GM21528 (cell line): ENCODE results near the gene PDAP1.
"Not testable (repeated sequence)": the region's sequence is repeated elsewhere in the genome, so short reads cannot be mapped to it uniquely, and the experiment has no call there.

Experiments
- ATAC-seq: cut with Tn5 transposase; IDR thresholded peaks from one replicate; pipeline ENCODE4 v1.9.1; 2021; ENCODE audit warnings: mild to moderate bottlenecking, moderate library complexity; ENCODE audit not compliant: unreplicated experiment, low FRiP score

Gene PDAP1

DNA sequence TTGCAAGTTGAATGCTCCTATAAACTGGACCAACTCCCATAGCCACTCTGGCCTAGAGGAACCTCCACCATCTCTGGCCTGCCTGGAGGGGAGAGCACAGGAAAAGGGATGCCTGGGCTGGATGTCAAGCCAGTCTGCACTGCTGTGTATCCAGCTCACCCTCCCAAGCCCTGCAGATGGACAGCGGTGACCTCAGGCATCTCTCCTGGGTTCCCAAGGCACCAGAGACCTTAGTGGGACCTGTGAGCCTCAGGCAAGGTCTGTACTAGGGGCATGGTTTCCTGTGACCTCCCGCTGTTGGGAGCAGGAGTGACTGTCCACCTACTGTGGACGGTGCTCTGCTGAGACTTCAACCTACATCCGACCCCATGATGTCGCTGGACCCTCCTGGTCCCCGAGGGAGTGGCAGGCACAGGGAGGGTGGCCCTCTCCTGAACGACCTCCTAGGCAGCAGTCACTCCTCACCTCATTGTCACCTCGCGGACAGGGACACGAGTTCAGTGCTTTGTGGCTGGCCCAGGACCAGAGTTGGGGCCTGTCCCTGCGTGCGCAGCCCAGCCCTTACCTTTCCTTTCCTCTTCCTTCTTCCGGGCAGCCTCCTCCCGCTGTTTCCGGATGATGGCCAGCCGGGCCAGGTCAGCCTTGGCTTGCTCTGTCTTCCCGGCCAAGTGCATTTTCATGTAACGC is 11.0 kb downstream of the PDAP1 start:
- ATAC-seq: no peak

DNA sequence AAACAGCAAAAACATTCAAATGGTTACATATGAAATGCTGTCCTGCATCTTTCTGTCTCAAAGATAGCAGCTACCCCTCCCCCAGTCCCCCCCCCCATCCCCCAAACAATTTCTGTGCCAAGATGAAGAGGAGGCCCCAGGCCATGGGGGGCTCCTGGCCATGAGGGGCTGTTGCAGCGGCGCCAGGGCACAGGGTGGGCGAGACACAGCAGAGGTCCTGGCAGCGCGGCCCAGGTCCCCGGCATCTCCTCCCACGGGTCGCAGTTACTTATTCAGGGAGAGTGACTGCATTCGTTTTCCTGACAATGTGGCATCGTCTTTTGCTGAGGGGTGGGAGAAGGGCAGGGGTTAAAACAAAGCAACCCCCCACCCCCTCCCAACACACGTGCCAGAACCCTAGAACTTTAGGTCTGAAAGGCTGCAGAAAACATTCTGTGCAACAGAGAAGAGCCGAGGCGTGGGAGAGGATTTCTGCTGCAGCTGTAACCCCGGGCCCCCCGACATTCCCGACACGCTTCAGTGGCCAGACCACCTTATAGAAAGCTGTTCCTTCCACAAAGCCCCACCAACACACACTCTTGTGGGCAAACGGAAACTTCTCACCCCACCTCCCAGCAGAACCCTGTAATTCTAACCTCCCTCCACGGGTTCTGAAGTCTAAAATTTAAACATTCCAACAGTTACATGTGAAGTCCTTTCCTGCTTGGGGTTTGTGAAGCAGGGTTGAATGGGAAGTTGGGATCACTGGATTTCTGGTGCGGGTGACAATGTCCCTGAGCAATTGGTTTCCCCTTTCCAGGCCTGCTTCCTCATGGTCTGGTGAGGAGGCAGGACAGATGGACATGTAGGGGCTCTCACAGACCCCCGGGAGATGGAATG is 11.7 kb downstream of the PDAP1 start:
- ATAC-seq: no peak

DNA sequence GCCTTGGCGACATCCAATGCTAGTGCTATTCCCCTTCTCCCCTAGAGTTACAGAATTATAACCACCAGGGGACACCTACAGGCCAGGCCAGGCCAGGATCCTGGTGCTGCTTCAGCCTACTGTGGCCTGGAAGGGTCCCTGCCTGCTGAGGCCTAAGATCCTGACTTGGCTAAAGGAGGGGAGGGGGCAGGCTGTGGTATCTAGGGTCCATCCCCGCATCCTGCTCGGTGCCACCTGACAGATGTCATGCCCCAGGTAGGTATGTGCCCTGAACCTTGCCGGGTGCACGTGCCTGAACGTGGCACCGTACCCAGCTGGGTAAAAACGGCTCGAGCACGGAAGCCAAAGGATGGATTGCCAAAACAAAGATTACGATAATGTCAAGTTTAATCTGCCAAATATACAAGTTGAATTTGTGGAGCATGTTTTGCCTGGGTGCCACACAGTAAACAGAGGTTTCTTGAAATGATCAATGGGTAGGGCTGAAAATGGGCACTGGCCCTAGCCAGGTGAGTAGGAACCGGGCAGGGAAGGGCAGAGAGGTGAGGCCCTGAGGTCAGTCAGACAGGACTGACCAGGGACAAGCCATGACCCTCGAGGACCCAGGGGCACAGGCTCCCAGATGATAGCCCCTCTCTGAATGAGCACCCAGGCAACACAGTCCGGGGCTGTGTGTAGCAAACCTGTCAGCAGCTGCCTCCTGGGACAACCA is 12.6 kb downstream of the PDAP1 start:
- ATAC-seq: no peak

DNA sequence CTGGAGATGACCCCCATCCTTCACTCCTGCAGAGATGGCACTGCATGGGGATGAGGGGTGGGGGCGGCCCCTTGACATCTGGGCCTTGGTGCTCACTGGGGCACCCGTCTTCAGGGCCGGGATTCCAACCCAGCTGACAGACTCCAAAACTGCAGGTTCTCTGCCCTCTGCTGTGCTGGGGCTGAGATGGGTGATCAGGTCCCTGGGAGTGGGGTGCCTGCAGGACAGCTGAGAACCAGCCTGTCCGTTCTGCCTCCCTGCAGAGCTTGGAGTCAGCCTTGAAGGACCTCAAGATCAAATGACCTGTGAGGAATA is 14.3 kb downstream of the PDAP1 start:
- no peak for ATAC-seq

DNA sequence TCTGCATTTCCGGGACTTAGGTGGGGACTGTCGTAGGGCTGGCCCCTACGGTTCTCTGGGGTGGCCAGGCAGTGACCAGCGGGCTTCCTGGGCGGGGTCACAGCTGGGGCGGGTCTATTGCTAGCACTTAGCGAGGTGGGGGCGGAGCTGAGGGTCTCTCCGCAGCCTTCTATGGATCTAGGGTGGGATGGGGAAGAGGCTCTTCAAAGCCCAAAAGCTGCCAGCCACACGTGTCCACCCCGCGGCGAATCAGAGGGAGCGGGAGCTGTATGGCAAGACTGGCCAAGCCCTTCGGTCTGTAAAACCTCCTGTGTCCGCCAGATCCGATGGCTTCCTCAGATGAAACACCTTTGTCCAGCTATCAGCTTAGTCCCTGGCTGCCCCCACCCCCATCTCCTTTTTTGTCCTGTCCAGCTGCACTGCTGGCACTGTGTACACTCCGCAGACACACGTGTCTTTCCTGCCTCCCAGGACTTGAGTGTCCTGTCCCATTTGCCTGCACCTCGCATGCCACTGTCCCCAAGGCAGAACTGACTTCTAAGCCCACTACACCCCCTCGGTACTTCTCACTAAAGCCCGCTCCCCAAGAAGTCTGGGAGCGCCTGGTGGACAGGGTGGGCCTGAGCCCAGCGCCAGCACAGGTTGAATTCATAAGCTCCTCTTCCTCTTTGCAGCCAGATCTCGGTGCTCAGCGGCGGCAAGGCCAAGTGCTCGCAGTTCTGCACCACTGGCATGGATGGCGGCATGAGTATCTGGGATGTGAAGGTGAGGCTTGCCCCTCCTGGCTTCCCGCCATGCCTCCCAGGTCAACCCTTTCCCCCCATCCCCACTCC is 14.8 kb downstream of the PDAP1 start:
- ATAC-seq: no peak

DNA sequence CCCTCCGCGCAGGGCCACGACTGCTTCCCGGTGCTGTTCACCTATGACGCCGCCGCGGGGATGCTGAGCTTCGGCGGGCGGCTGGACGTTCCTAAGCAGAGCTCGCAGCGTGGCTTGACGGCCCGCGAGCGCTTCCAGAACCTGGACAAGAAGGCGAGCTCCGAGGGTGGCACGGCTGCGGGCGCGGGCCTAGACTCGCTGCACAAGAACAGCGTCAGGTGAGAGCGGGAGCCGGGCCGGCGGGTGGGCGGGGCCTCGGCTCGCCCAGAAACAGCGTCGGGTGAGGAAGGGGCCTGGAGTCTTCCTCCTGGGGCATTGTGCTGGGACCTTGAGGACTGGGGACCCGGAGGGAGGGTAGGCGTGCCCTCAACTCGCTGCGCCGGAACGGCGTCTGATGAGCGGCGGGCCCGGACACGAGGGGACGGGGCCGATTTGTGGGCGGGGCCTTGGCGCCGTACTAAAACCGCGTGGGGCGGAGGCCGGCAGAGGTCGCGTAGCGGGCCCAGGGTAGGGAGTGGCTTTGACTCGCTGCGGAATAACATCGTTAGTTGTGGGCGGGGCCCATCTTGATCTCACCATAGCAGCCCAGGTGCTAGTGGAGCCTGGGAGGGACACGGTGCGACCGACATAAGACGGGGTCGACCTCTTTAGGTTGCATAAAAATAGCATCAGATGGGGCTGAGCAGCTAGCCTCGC is 15.6 kb downstream of the PDAP1 start:
- no peak for ATAC-seq

DNA sequence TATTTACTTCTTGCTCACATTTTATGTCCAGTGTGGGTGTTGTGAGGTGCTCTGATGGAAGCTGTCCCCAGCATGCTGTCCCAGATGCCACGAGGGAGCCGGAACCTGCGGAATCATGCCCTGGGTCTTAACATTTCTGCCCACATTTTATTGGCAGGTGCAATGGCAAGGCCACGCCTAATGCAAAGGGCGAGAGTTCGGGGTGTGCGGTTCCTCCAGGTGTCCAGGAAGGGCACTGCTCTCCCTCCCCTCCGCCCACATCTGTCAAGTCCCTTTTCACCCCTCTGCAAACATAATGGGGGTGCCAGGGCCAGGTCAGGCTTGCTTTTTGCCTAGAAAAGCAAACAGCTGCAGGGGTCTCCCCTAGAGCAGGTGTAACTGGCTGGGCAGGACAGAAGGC is 16.4 kb downstream of the PDAP1 start:
- ATAC-seq: no peak

DNA sequence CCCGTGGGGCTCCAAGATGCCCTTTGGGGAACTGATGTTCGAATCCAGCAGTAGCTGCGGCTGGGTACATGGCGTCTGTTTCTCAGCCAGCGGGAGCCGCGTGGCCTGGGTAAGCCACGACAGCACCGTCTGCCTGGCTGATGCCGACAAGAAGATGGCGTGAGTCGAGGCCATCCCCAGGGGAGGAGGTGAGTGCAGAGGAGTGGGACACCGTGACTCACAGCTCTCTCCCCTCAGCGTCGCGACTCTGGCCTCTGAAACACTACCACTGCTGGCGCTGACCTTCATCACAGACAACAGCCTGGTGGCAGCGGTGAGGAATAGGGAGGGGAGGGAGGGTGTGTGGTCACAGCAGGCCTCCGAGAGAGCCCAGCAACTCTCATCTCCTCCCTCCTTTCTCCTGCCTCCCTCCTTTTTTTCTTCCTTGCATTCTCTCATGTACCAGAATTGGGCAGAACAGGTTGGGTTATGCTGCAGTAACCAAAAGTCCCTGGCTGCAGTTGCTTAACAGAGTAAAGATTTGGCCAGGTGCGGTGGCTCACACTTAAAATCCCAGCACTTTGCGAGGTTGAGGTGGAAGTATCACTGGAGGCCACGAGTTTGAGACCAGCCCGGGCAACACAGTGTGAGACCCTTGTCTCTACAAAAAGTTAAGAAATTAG is 17.3 kb downstream of the PDAP1 start:
- no peak for ATAC-seq

DNA sequence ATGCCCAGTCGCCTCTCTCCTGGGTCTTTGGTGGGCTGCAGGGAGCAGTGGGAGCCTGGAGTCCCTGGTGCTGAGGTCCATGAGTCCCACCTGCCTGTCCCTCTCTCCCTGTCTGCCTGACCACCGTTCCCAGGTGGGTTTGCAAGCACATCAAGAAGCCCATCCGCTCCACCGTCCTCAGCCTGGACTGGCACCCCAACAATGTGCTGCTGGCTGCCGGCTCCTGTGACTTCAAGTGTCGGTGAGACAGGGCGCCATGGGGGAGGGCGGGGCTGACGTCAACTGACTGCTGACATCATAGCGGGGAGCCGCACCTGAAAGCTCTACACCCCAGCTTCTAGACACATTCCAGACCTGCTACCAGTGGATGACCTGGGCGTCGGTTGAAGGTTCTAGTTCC is 18.6 kb downstream of the PDAP1 start:
- no peak for ATAC-seq

DNA sequence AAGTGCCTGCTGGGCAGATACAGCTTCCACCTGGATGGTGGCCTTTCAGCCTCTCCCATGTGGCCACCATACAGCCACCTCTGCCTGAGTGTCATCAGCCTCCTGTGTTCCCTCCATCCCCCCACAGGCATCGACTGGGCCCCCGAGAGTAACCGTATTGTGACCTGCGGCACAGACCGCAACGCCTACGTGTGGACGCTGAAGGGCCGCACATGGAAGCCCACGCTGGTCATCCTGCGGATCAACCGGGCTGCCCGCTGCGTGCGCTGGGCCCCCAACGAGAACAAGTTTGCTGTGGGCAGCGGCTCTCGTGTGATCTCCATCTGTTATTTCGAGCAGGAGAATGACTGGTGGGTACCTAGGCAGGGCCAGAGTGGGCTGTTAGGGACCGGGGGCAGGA is 20.5 kb downstream of the PDAP1 start:
- no peak for ATAC-seq

DNA sequence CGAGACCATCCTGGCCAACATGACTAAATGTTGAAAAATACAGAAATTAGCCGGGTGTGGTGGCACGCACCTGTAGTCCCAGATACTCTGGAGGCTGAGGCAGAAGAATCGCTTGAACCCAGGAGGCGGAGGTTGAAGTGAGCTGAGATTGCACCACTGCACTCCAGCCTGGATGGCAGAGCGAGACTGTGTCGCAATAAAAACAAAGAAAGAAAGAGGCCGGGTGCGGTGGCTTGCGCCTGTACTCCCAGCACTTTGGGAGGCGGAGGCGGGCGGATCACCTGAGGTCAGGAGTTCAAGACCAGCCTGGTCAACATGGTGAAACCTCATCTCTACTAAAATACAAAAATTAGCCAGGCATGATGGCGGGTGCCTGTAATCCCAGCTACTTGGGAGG is 21.2 kb downstream of the PDAP1 start:
- not testable (repeated sequence) for ATAC-seq

DNA sequence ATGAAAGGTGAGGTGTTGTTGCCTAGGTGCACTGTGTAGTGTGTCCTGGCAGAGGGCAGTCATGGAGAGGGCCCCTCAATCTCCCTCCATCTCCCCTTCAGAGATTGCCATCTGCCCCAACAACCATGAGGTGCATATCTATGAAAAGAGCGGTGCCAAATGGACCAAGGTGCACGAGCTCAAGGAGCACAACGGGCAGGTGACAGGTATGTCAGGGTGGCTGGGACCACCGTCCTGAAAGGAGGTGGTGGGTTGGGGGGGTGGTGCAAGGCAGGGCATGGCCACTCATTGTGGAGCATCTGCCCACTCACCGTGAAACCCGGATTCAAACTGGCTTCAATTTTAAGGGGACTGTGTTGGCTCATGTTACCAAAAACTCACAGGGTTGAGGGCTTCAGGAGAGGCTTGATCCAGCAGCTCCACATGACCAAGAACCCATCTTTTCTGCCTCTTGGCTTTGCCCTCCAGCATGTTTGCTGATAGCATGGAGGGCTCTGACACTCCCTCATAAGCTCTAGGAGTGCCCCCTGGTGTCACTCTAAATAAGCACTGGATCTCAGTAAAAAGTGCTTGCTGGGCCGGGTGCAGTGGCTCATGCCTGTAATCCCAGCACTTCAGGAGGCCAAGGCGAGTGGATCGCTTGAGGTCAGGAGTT is 21.7 kb downstream of the PDAP1 start:
- no peak for ATAC-seq

DNA sequence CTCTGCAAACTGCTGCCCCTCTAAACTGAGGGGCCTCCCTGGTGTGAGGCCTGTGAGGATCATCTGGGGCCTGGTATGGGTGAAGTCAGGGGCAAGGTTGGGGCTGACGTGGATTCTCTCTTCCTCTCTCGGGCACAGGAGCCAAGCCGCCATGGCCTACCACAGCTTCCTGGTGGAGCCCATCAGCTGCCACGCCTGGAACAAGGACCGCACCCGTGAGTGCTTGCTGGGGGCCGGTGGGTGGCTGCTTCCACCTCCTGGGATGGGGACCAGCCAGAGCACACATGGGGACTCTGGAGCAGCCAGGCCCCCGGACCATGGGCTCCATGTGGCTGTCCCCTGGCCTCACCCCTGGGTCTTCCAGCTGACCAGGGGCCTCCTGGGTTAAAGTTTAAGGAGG is 22.8 kb downstream of the PDAP1 start:
- ATAC-seq: no peak

DNA sequence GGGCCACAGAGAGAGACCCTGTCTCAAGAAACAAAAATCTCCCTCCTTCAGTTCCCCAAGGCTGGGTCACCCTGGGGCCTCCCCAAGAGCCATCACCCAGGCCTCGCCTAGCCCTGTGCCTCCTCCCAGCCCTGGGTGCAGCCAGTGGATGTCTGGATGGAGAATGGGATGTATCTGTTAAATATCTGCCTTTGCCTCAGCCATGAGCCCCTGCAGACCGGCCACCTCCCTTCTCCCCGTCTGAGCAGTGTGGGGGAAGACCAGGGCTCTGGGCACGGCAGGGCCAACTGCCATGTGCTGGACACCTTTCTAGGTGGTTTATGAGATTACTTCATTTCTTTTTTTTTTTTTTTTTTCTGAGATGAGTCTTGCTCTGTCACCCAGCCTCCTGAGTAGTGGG is 23.9 kb downstream of the PDAP1 start:
- ATAC-seq: no peak

DNA sequence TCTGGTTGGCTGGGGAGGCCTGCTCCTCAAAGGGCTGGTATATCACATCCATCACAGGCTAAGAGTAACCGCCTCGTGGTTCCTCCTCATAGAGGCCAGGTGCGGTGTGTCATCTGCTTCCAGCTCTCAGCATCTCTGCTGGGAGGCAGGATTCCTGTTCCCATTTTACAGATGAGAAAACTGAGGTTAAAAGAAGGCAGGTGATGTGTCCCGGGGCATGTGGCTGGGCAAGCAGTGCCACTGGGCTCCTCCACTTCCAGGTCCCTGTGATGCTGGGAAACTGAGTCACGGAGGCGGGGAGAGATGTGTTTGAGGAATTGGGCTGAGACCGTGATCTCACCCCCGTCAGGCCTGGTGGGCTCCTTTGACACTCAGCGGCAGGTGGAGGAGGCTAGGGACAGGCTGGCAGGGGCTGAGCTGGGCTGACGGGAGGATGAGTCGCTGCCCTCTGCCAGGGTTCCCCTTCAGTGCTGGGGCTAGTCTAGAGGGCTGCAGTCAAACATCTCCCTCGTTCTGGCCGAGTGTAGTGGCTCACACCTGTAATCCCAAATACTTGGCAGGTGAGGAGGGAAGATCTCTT is 24.5 kb downstream of the PDAP1 start:
- no peak for ATAC-seq

DNA sequence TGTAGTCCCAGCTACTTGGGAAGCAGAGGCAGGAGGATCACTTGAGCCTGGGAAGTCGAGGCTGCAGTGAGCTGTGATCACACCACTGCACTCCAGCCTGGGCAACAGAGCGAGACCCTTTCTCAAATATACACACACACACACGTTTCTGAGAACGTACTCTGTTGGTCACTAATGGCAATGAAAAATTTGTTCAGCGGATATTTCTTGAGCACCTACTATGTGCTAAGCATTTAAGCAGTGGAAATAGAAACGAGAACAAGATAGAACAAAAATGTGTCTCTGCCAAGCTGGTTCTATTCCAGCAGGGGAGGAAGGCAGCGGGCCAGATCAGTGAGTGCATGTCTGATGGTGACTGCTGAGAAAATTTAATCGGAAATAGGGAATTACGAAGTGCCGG is 25.2 kb downstream of the PDAP1 start:
- no peak for ATAC-seq

DNA sequence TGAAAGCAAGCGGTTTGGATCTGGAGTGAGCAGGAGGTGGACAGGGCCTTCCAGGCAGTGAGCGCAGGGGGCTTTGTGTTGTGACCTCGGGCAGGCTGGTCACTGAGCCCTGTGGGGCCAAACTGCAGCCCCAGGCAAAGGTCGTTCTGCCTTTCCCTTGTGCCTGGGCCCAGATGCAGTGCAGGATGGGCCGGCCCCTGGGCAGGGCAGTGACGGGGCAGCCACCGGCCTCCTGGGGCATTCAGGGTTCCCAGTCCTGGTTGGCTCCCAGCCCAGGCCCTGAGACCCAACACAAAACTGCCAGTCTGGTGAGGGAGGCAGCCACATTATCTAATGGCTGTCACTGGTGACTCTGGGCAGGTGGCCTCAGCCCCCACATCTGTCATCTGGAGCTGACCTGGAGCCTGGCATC is 26.7 kb downstream of the PDAP1 start:
- no peak for ATAC-seq

DNA sequence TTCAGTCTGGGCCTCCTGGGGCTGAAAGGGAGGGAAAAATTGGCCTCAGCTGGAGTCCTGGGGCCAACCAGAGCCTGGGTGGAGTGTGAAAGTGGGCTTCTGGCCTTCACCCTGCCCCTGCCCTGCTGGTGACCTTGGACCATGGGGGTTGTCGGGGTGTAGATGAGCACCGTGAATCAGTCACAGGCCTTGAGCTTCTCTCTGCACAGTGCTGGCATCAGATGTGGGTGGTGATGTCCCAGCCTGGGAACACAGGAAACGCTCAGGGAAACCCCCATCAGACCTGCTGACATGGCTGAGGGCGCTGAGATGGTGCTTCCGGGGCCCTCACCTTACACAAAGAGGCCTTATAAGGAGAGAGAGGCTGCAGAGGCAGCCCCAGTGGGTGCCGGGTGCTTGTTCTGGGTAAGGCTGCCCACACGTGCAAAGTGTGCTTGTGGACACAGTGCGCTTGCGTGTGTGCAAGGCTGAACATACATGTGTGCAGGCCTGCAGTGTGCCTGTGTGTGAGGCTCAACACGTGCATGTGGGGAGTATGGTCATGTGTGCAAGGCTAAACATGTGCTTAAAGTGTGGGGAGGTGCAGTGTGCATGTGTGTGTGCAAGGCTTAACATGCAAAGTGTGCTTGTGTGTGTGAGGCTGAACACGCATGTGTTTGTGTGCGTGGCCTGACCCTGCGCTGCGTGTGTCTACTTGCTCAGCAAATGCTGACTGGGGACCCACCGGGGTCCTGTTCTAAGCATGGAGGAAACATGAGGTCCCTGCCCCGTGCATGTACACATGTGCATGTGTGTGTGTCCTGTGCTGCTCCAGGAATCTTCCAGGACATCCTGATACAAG is 27.4 kb downstream of the PDAP1 start:
- peak; percentile 69 for ATAC-seq
